HG02623 (cell line): Measurements from ENCODE around the gene HMCN2.
"Not testable (repeated sequence)": the region's sequence is repeated elsewhere in the genome, so short reads cannot be mapped to it uniquely, and the experiment has no call there.

Experiments
- ATAC-seq: cut with Tn5 transposase; IDR thresholded peaks from one replicate; pipeline ENCODE4 v1.9.1; 2021; ENCODE audit warnings: moderate library complexity; ENCODE audit not compliant: unreplicated experiment

HMCN2 gene

DNA sequence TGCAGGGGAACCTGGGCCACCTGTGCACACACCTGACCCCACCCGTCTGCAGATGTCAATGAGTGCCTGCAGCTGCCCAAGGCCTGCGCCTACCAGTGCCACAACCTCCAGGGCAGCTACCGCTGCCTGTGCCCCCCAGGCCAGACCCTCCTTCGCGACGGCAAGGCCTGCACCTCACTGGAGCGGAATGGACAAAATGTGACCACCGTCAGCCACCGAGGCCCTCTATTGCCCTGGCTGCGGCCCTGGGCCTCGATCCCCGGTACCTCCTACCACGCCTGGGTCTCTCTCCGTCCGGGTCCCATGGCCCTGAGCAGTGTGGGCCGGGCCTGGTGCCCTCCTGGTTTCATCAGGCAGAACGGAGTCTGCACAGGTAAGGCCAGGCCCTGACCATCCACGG lies 164.7 kb downstream of the HMCN2 start:
- ATAC-seq = no peak

DNA sequence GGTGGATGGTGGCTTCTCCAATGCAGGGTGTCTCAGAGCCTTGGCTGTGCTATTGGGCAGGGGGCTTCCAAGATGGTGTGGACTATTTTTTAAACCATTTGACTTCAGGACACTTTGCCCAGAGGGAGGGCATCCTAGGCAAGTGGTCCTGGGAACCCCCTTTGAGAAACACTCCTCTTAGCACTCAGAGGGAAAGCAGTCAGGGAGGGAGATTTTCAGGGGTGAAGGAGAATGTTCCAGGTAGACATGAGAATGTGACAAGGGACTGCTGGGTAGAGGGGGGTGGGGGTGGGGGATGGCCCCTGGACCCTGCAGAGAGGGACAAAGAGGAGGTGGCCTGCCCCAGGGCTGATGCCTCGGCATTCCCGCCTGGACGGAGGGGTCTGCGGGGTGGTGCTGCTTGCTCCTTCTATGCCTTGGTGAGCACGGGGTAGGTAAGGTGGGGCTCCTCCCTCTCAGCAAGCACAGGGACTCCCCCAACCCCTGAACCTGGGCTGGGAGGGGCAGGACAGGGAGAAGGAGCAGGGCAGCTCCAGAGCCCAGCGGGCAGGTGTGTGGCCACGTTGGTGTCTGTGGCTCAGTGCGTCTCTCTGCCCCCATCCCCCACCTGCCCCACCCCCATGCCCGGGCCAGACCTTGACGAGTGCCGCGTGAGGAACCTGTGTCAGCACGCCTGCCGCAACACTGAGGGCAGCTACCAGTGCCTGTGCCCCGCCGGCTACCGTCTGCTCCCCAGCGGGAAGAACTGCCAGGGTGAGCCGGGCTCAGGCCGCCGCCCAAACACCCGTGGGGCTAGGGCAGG lies 165.4 kb downstream of the HMCN2 start:
- no peak for ATAC-seq

- no peak for ATAC-seq
These were observed 166.2 kb downstream of the HMCN2 start for GRCh38 chr9:130431536-130432303.

GRCh38 chr9:130432362-130432761 lies 166.8 kb downstream of the HMCN2 start:
- ATAC-seq = no peak

- no peak for ATAC-seq
These were observed 167.2 kb downstream of the HMCN2 start for GRCh38 chr9:130432796-130433167.

- no peak for ATAC-seq
These were observed 167.8 kb downstream of the HMCN2 start for GRCh38 chr9:130433168-130433946.

DNA sequence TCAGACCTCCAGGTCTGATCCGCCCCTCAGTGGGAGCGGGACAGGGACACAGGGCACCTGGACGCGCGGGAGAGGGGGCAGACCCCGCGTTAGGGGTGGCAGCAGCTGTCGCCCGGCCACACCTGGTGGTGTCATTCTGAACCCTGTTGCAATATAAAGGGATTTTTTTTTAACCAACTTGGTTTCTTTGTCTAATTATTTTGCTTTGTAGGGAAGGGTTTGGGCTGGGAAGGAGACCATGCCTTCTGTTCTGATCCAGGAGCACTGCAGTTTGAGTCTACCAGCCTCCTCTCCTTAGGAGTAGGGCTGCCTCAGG lies 168.3 kb downstream of the HMCN2 start:
- ATAC-seq = no peak

DNA sequence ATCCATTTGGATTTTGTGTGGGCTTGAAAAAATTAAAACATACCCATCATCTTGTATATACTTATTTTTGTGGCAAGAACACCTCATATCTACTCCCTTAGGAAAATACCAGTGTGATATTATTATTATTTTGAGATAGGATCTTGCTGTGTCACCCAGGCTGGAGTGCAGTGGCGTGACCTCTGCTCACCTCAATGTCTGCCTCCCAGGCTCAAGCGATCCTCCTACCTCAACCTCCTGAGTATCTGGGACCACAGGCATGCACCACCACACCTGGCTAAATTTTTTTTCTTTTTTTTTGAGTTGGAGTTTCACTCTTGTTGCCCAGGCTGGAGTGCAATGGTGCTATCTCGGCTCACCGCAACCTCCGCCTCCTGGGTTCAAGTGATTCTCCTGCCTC lies 169.1 kb downstream of the HMCN2 start:
- not testable (repeated sequence) for ATAC-seq

DNA sequence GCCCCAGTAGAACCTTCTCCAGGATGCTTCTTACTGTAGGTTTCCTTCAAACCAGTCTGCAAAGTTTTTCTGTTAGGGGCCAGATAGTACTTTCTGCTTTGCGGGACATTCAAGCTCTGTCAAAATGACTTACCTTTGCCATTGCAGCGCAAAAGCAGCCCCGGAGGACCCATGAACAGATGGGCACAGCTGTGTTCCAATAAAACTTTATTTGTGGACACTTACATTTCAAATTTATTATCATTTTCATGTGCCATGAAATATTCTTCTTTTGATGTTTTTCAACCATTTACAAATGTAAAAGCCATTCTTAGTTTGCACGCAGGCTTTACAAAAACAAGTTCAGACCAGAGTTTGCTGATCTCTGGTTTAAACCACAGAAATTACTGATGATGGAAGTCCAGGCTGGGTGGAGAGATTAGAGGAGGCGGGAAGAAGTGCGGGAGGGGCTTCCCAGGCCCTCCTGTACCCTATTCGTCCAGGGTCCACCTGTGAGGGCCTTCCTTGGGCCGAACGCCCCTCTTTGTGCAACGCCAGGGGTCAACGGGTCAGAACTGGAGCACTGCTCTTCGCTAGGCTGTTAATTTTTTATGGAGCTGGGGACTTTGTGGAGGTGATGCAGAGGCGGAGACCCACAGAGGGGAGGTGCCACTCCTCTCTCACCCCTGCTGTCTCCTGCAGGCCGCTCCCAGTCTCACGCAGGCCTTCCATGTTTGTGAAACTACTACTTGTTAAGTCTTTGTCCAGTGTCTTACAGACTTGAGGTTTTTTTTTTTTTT lies 171.6 kb downstream of the HMCN2 start:
- ATAC-seq = no peak

- no peak for ATAC-seq
These were observed 172.9 kb downstream of the HMCN2 start for GRCh38 chr9:130438382-130438981.

DNA sequence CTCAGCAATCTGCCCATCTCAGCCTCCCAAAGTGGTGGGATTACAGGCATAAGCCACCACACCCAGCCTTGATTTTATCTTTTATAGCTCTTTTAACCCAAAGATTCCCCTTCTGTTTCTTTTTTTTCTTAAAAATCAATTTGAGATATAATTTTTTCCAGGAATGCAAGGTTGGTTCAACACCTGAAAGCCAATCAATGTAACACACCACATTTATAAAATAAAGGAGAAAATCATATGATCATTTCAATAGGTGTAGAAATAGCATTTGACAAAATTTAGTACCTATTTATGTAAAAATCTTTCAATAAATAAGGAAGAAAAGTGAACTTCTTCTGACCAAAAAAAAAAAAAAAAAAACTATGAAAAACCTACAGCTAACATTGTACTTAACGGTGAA lies 175.5 kb downstream of the HMCN2 start:
- no peak for ATAC-seq

DNA sequence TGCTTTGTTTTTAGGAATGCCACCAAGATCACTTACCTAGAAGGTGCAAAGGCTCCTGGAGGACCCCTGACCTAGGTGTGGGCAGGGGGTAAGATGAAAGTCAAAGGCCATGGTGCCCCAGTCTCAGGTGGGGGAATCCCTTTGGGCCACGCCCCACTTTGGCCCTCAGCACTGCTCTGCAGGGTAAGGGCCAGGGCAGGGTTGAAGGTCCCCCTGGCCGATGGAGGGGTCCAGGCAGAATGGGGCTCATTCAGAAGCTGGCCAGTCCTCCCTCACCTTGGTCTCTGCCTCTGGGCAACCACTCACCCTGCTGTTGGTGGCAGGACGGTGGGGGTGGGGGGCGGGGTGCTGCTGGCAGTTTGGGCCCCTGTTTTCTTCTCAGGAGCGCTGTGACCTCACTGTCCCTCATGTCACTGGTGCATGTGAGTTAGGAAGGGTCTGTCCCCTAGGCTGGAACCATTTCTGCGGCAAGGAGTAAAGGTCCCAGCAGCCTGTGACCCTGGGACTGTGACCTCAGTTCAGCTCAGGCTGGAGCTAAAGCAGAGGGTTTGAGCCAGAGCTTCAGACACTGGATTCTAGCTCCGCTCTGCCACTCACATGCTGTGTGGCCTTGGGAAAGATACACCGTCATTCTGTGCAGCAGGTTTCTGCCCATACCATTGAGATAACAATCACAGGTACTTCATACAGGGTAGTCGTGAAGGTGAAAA lies 177.3 kb downstream of the HMCN2 start:
- ATAC-seq = no peak

- no peak for ATAC-seq
These were observed 177.9 kb downstream of the HMCN2 start for GRCh38 chr9:130443456-130443801.

- ATAC-seq = no peak
These were observed 178.4 kb downstream of the HMCN2 start for GRCh38 chr9:130443840-130444492.

- no peak for ATAC-seq
These were observed 179.1 kb downstream of the HMCN2 start, which contains the start of gene ASS1 for GRCh38 chr9:130444565-130445221. Gene ASS1 (plus strand): TSS chr9:130444961. CDS start chr9:130452229, 7,268 bp downstream.

DNA sequence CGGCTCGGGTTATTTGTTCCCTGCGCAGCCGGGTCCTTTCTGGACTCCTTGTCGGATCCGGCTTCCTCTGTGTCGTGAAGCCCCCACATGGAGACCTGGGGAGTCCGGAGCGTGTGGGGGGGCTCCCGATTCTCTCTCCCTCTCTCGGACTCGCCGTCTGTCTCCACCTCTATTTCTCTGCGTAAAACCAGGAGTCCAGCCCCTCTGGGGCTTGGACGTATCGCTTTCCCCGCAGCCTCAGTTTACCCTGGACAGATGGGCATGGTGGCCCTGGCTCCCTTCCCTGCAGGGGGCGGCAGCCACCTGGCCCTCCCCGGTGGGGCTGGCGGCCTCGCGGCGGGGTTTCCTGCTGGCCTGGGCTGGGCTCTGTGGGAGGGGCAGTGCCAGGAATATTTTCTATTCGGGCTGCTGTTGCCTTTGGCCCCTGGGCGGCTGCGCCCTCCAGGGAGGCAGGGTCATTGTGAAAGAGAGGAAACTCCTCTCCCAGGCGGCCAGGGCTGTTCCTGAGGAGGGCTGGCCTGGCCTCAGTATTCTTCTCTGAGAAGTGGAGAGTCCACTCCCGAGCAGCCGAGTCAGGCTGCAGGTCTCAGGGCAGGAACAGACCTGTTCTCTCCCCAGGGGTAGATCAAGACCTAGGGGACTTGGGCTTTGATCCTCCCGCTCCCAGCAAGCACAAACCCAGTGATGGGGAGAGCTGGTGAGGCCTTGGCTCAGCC lies 179.9 kb downstream of the HMCN2 start:
- ATAC-seq = no peak

DNA sequence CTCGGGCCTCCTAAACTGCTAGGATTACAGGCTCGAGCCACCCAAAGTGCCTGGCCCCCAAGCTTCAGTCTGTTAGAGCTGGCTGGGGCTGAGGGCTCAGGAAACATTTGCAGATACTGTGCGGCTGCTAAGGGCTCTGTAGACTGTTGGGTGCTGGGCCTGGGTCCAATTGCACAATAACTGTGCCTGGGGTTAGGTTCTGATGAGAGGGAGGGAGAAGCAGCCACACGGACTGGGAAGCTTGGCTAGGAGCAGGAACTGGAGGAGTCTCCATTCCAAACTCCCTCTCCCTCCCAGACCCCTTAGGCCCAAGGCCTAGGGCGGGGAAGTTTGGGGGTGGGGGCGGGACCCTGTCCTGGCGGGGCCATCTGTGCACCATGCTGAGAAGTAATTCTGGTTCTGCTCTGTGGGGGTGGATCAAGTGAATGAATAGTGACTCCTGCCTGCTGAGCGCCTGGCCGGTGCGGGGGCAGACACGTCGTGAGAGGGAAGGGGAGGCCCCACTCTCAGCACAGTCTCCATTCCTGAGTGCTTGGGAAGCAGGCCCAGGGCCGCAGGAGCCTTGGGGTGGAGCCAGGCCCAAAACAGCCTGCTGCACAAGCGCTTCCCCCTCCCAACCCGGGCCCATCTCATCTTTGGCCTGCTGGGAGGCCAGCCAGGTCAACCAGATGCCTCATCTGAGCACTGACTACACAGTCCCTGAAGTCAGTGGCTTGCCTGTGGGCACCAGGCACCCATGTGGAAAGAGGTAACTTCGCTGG lies 180.7 kb downstream of the HMCN2 start:
- ATAC-seq = no peak
